ENCODE measurements around the gene SGSM2.

SGSM2 gene

DNA sequence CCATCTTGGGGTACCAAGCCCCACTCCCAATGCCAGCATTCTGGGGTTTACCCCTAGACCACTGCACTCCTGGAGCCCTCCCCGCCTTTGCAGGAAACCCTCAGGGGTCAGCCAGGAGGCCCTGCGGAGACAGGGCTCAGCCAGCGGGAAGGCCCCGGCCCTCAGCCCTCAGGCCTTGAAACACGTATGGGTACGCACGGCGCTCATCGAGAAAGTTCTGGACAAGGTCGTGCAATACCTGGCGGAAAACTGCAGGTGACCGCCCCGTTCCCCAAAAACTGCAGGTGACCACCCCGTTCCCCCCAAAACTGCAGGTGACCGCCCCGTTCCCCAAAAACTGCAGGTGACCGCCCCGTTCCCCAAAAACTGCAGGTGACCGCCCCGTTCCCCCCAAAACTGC is 24.7 kb downstream of the SGSM2 start:
- no peak for DNase-seq (ENCODE audit: low read depth)
- TF ChIP-seq, protein P1, sequence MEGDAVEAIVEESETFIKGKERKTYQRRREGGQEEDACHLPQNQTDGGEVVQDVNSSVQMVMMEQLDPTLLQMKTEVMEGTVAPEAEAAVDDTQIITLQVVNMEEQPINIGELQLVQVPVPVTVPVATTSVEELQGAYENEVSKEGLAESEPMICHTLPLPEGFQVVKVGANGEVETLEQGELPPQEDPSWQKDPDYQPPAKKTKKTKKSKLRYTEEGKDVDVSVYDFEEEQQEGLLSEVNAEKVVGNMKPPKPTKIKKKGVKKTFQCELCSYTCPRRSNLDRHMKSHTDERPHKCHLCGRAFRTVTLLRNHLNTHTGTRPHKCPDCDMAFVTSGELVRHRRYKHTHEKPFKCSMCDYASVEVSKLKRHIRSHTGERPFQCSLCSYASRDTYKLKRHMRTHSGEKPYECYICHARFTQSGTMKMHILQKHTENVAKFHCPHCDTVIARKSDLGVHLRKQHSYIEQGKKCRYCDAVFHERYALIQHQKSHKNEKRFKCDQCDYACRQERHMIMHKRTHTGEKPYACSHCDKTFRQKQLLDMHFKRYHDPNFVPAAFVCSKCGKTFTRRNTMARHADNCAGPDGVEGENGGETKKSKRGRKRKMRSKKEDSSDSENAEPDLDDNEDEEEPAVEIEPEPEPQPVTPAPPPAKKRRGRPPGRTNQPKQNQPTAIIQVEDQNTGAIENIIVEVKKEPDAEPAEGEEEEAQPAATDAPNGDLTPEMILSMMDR (IDR thresholded peaks at IDR 0.05; ENCODE audit: low read depth, low read length, missing control alignments), result no peak
- in situ Hi-C loops (cut with HindIII; ENCODE audit: low sequenced_read_pairs), result no loop called here
- no peak overlapping the region for H3K4me3 ChIP-seq (ENCODE audit: low read depth, low read length)

DNA sequence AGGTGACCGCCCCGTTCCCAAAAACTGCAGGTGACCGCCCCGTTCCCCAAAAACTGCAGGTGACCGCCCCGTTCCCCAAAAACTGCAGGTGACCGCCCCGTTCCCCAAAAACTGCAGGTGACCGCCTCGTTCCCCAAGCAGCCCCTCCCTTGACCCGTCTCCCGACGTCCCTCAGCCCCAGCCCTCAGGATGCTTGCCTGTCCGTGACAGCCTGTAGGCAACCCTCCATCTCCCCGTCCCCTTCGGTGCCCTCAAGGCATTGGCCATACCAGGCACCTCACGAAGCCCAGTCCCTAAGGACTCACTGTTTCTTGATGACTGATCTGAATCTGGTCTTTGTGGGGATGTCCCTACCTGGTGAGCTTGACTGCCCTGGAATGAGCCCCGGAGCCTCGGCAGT is 25.1 kb downstream of the SGSM2 start:
- no peak for DNase-seq (ENCODE audit: low read depth)
- in situ Hi-C loops (cut with HindIII; ENCODE audit: low sequenced_read_pairs), result no loop called here
- H3K4me3 ChIP-seq (ENCODE audit: low read depth, low read length), result no peak overlapping the region
- TF ChIP-seq, protein P1 (IDR thresholded peaks at IDR 0.05; ENCODE audit: low read depth, low read length, missing control alignments), result no peak

DNA sequence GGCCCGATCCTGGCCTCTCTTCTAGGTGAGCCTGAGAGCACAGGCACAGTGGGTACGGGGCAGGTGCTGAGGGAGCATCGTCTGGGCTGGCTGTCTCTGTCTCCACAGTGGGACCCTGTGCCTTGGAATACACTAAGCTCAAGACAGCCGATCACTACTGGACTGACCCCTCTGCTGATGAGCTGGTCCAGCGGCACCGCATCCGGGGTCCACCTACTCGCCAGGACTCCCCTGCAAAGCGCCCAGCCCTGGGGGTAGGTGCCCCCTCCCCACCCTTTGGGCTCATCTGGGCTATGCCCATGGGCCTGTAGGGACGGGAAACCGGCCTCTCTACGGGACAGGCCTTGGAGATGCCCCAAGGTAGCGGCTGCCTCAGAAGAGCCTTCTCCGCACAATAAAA is 25.6 kb downstream of the SGSM2 start:
- no peak overlapping the region for H3K4me3 ChIP-seq (ENCODE audit: low read depth, low read length)
- in situ Hi-C loops (cut with HindIII; ENCODE audit: low sequenced_read_pairs), result no loop called here
- DNase-seq (ENCODE audit: low read depth), result no peak
- TF ChIP-seq, protein P1 (IDR thresholded peaks at IDR 0.05; ENCODE audit: low read depth, low read length, missing control alignments), result no peak

DNA sequence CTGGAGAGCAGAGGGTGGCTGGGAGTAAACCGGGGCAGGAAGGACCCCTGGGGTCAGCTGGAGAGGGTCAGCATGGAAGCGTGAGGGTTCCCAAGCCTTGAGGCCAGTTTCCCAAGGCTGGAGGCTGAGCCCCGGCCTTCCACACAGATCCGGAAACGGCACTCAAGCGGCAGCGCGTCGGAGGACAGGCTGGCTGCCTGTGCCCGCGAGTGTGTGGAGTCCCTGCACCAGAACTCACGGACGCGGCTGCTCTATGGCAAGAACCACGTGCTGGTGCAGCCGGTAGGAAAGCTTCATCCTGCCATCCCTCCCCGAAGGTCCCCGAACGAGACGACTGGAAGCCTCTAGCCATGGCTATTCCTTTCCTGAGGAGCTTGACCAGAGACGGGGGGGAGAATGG is 26.0 kb downstream of the SGSM2 start:
- DNase-seq (ENCODE audit: low read depth), result no peak
- in situ Hi-C loops (cut with HindIII; ENCODE audit: low sequenced_read_pairs), result no loop called here
- TF ChIP-seq, protein P1 (IDR thresholded peaks at IDR 0.05; ENCODE audit: low read depth, low read length, missing control alignments), result no peak
- H3K4me3 ChIP-seq (ENCODE audit: low read depth, low read length), result no peak overlapping the region

DNA sequence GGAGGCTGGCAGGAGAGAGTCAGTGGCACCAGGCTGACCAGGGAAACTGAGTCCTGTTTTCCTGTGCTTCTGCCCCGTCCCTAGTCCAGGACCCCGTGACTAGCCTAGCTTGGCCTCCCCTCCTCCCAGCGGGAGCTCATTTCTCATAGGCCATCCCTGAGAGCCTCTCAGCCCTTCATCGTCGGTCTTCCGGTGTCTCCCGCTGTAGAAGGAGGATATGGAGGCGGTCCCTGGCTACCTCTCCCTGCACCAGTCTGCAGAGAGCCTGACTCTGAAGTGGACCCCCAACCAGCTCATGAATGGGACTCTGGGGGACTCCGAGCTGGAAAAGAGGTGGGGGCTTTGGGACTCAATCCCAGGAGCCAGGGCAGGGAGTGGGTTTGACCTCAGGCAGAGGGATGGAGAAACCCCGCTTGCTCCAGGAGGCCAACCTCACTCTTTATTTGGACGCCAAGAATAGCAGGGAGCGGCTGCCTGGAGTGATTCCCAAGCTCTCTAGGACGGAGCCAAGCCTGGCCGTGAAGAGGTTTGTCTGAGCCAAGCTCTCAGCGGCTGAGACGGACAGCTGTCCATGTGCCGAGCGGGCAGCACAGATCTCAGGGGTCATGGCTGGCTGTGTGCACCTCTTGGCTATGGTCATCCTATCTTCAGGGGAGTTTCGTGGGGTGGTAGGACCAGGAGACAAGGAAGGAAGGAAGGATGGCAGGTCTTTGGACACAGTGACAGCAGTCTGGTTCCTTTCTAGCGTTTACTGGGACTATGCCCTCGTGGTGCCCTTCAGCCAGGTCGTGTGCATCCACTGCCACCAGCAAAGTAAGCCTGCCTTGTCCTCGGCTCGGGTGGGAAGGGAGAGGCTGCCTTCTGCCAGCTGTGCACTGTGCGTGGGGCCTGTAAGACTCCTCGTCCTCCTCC is 26.8 kb downstream of the SGSM2 start:
- in situ Hi-C loops (cut with HindIII; ENCODE audit: low sequenced_read_pairs), result no loop called here
- peak; percentile 12 for DNase-seq (ENCODE audit: low read depth)
- TF ChIP-seq, protein P1 (IDR thresholded peaks at IDR 0.05; ENCODE audit: low read depth, low read length, missing control alignments), result no peak
- H3K4me3 ChIP-seq (ENCODE audit: low read depth, low read length), result no peak overlapping the region

DNA sequence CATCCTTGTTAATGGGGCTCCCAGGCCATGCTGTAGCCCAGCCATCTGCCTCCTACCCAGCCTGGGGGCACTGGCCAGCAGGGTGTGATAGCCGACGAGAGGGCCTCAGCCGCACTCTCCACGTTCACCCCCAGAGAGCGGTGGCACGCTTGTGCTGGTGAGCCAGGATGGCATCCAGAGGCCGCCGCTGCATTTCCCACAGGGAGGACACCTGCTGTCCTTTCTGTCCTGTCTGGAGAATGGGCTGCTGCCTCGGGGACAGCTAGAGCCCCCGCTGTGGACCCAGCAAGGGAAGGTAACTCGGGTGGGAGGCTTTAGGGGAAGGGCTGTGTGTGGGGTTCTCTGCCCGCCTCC is 27.4 kb downstream of the SGSM2 start:
- in situ Hi-C loops (cut with HindIII; ENCODE audit: low sequenced_read_pairs), result no loop called here
- TF ChIP-seq, protein P1 (IDR thresholded peaks at IDR 0.05; ENCODE audit: low read depth, low read length, missing control alignments), result no peak
- H3K4me3 ChIP-seq (ENCODE audit: low read depth, low read length), result no peak overlapping the region
- no peak for DNase-seq (ENCODE audit: low read depth)
